NCI-H187 (cell line): Measurements from ENCODE around the gene TK2.
"Not testable (repeated sequence)": the region's sequence is repeated elsewhere in the genome, so short reads cannot be mapped to it uniquely, and the experiment has no call there.

ENCODE experiments used
- DNase-seq, 2 experiments: peaks; one replicate each; lab custom pipeline; 2025; lab: John Stamatoyannopoulos, UW

Gene TK2

DNA sequence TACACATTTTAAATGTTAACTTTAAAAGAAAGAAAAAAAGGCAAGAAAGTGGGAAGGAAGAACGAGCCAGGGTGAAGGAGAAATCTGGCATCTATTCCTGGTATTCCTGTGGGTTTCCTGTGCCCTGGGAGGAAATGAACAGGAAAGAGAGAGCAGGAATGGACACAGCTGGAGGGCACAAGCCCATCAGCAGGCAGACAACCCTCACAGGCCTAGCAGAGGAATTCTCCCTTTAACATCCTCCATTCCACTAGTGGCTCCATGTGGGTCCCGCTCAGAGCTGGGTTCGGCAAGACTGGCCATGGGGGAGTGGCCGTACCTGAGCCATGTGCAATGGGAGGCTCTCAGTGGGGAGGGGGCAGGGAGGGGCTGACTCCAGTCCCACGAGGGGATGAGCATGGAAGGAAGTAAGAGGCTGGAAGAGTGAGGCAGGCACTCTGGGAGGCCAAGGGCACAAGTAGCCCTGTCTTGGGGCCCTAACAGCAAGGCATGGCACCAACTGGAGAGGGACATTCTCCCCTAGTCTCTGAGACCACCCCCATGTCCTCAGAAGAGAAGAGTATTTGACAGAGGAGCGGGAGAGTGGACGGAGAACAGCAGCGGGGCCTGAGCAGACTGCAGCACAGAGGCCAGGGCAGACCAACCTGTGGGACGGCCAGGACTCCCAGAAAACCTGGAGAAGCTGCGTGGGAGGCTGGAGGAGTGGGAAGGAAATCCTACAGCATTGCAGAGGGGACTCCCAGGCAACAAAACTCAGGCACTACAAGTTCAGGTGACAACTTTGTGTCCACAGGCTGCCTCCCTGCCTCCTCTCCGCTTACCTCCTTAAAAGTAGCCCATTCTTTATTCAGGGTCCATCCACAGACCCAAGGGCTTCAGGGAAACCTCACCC lies 30.2 kb downstream of the TK2 start:
- no peak for DNase-seq

DNA sequence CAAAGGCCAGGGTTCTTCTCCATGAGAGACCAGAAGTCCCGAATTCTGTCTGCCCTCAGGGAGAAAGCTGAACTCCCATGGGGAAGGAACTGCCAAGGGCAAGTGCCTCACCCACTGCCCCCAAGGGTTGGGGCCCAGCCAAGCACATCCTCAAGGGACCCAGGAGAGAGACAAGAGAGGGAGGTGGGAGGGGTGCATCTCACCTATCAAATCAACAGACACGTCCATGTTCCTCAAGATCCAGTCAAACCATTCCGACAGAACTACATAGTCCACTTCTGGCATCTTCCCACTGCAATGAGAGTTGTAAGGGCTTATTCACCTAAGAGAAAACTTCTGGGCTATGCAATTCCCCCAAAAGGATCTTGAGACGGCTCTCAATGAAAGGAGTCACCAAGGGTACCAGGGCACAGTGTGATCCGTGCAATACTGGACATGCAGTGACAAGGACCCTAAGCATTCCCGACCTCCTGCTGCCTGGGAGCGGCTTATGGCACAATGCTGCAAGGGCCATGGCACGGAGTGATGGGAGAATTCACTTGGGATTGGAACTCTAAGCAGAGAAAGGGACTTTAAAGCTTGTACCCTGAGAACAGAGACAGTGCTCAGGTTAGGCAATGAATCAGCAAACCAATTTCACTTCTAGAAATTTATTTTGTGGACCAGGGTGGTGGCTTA lies 32.2 kb downstream of the TK2 start:
- no peak for DNase-seq

- no peak for DNase-seq
Measured at GRCh38 chr16:66516808-66517585, 32.9 kb downstream of the TK2 start.

GRCh38 chr16:66516509-66516807 lies 33.5 kb downstream of the TK2 start:
- DNase-seq = no peak

DNA sequence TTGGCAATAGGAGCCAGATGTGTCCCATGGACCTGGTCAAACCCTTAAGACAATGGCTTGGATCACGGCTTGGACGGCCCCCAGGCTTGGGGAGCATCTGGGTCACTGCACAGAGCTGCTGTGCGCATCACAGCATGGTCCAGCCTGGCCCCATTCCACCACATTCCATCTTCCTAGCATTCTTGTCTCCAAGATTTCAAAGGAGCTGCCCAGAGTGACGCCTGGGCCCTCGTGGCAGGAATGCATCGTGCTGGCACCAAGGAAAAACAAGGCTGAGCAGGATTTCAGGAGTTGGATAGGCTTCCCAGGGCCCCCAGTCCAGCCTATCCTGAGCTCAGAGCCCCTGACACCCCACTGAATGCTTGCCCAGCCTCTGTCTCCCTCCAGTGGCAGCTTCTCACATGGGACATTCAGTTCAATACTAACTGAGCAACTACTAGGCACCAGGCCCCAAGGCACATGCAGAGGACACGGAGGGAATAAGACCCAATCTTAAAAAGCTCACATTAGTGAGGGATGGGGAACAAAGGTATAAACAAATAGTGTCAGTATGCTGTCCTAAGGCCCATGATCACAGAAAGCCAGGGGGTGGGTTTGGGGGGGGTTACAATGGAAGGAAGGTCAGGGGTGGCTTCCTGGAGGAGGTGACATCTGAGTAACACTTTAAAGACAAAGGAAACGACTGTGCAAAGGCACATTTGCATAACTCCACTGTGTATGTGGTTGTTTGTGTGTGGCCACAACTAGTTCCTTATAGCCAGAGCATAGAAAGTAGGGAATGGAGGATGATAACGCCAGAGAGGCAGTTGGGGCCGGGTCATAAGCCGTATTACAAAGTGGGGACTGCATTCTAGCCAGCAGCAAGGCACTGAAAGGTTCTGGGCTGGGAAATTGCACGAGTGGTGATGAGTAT lies 34.1 kb downstream of the TK2 start:
- DNase-seq = no peak

DNA sequence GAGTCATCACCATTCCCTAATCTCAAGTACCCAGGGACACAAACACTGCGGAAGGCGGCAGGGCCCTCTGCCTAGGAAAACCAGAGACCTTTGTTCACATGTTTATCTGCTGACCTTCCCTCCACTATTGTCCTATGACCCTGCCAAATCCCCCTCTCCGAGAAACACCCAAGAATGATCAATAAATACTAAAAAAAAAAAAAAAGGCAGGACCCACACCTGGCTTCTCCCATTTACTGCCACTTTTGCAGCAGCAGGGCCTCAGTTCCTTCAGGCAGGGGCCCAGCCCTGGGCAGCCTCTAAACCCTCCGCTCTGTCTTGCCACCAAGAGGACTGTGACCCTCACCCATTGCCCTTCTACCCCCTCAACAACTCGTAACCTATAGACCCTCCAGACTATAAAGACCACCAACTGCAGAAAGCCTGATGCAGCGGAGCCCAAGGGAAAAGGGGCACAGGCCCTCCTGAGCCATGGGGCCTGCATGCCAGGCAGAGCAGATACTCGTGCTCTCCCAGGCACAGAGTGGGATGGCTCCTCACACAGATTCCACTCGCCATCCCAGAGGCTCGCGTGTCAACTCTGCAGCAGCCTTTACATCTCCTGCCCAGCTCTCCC lies 34.8 kb downstream of the TK2 start:
- DNase-seq = not testable (repeated sequence)

- not testable (repeated sequence) for DNase-seq
Measured at GRCh38 chr16:66514391-66514790, 35.5 kb downstream of the TK2 start.

DNA sequence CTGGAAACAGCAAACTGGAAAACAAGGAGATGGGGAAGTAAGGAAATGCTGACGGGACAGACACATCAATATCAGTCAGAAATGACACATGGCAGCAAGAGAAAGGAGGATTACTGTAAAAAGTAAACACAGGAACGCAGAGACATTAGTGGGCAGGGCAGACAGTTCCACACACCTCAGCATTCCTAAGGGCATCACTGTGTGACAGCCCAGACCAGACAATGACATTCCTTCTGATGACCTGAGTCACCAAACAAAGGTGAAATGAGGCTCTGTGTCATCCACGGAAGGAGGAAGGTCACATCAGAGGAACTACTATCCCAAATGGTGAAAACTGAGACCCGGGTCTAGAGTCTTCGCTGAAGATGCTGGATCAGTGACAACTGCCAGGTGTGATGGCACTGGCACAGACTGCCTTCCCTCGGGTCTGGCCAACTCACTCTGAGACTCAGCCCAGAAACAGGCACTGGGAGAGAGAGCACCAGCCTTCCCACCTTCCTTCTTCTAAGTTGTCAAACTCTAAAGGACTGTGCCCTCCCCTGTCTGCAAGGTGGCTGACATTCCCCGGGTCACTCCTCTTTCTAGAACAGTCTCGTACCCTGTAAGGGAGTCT lies 36.7 kb downstream of the TK2 start:
- DNase-seq = no peak

DNA sequence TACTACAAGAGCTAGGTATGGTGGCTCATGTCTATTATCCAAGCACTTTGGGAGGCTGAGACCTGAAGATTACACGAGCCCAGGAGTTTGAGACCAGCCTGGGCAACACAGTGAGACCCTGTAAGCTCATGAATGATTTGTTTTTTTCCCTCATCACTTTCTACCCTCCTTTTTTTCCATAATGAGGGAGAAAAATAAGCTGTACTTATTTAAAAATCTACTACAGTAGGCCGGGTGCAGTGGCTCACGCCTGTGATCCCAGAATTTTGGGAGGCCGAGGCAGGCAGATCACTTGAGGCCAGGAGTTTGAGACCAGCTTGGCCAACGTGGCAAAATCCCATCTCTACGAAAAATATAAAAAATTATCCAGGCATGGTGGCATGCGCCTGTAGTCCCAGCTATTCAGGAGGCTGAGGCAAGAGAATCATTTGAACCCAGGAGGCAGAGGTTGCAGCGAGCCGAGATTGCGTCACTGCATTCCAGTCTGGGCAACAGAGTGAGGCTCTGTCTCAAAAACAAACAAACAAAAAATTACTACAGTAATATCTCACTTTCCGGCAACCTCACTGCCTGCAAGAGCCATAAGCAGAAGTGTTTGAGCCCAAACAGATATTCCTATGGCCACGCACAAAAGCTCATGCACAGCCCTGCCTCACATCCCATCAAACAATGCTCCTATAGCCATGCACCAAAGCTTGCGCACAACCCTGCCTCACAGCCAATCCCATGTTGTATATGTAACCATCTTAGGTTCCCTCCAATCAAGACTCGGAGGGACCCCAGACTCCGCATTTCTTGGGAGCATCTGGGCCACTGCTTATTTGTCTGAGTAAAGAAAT lies 37.4 kb downstream of the TK2 start:
- no peak for DNase-seq

- no peak for DNase-seq
Measured at GRCh38 chr16:66511602-66512271, 38.2 kb downstream of the TK2 start.

- no peak for DNase-seq
Measured at GRCh38 chr16:66510711-66511601, 39.0 kb downstream of the TK2 start.

DNA sequence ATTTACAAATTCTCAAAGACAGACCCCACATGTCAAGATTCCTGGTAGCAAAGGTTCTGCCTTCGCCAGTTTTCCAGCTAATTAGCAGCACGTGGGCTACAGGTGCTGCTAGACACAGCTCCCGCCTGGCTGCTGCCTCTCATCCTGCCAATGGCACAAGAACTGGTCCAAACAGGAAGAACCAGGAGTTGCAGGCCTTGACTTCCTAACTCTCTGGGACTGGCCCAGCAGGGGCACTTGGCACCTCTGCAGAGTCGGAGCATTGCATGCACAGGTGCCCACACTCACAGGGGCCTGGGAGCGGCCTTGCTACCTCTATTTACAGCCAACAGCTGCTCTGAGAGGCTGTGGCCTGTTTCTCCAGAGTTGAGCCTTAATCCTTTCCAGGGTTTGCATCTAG lies 39.6 kb downstream of the TK2 start:
- no peak for DNase-seq

- no peak for DNase-seq
Measured at GRCh38 chr16:66509576-66509975, 40.3 kb downstream of the TK2 start.

- no peak for DNase-seq
Measured at GRCh38 chr16:66508914-66509496, 40.9 kb downstream of the TK2 start.

DNA sequence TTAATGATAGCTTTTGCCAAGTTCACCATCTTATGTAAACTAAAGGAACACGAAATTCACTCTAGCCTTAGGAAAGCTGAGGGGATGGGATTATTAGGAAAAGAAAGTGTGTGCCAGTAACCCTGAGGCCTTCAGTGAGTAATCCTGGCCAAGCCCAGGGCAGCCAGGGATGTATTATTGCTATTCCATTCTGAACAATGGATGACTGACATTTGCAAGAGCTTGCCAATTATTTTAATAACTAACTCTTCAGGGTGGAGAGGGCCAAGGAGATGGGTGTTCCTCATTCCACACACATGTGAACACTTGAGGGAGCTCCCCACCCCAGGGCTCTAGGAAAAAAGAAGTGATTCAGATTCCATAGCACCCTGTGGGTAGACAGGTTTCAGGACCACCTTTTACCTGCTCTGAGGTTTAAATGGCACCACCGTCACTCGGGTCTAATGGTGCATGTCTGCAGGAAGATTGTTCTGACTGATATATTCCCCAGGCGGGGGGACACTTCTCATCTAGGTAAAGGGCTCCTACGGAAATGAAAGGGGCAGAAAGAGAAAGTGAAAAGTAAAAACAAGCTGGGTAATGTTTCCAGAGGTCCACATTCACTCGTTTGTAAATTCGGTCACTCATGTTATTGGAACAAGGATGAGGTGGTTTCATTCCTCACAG lies 41.5 kb downstream of the TK2 start:
- DNase-seq = no peak

DNA sequence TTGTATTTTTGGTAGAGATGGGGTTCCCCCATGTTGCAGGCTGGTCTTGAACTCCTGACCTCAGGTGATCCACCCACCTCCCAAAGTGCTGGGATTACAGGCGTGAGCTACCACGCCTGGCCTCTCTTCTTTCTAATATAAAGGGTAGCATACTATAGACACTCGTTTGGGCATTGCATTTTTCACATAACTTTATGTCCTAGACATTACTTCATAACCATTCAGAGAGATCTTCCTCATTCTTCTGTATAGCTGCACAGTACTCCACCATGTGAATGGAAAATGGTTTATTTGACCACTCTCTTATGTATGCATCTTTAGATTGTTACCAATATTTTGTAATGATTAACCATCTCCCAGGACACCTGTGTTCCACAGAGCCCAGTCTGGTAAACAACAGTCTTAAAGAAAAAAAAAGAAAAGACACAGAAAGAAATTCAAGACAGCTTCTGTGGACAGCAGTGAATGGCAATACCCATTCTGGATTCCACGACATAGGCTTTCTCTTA lies 42.1 kb downstream of the TK2 start:
- no peak for DNase-seq

- no peak for DNase-seq
Measured at GRCh38 chr16:66503612-66504011, 46.3 kb downstream of the TK2 start.
